ENCODE results near the gene GALK2.
"Not testable (repeated sequence)": the region's sequence is repeated elsewhere in the genome, so short reads cannot be mapped to it uniquely, and the experiment has no call there.

The GALK2 gene

DNA sequence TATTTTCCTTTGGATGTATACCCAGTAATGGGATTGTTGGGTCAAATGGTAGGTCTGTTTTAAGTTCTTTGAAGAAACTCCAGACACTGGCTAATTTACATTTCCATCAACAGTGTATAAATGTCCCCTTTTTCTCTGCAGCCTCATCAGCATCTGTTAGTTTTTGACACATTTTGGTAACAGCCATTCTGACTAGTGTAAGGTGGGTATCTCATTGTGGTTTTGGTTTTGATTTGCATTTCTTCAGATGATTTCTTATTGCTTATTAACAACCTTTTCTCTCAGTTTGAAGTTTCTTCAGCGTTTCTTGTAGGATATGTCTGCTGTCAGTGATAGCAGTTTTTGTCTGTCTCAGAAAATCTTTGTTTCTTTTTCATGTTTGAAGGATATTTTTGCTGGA lies 15.4 kb downstream of the GALK2 start:
- Histone ChIP-seq H3K4me3 (ENCODE audit: insufficient read depth, low read depth, low read length, poor library complexity, severe bottlenecking) (no peak overlapping the region), H3K9me3 (ENCODE audit: control insufficient read depth, low read length) (no peaks in the 10 kb centered on the region), H3K27ac (ENCODE audit: insufficient read depth, low read length, poor library complexity, severe bottlenecking) (no peak overlapping the region), H3K36me3 (ENCODE audit: control insufficient read depth, insufficient read depth, low read length) (no peaks in the 10 kb centered on the region), H3K27me3 (replicated peaks; ENCODE audit: control insufficient read depth, insufficient read depth, low read length, poor library complexity, severe bottlenecking) (no peaks in the 10 kb centered on the region), H3K4me1 (ENCODE audit: control insufficient read depth, insufficient read depth, low read length, poor library complexity, severe bottlenecking) (no peaks in the 10 kb centered on the region)
- DNase-seq: no peak

- Histone ChIP-seq H3K27ac (ENCODE audit: insufficient read depth, low read length, poor library complexity, severe bottlenecking) (no peak overlapping the region), H3K36me3 (ENCODE audit: control insufficient read depth, insufficient read depth, low read length) (no peaks in the 10 kb centered on the region), H3K27me3 (replicated peaks; ENCODE audit: control insufficient read depth, insufficient read depth, low read length, poor library complexity, severe bottlenecking) (no peaks in the 10 kb centered on the region), H3K9me3 (ENCODE audit: control insufficient read depth, low read length) (no peaks in the 10 kb centered on the region), H3K4me1 (ENCODE audit: control insufficient read depth, insufficient read depth, low read length, poor library complexity, severe bottlenecking) (no peaks in the 10 kb centered on the region), H3K4me3 (ENCODE audit: insufficient read depth, low read depth, low read length, poor library complexity, severe bottlenecking) (no peak overlapping the region)
- DNase-seq: no peak
Measured at GRCh38 chr15:49187549-49188245, 17.6 kb downstream of the GALK2 start.

- no peaks in the 10 kb centered on the region for H3K36me3 ChIP-seq (ENCODE audit: control insufficient read depth, insufficient read depth, low read length)
- H3K27ac ChIP-seq (ENCODE audit: insufficient read depth, low read length, poor library complexity, severe bottlenecking): no peak overlapping the region
- H3K27me3 ChIP-seq (replicated peaks; ENCODE audit: control insufficient read depth, insufficient read depth, low read length, poor library complexity, severe bottlenecking): no peaks in the 10 kb centered on the region
- no peaks in the 10 kb centered on the region for H3K4me1 ChIP-seq (ENCODE audit: control insufficient read depth, insufficient read depth, low read length, poor library complexity, severe bottlenecking)
- no peak overlapping the region for H3K4me3 ChIP-seq (ENCODE audit: insufficient read depth, low read depth, low read length, poor library complexity, severe bottlenecking)
- H3K9me3 ChIP-seq (ENCODE audit: control insufficient read depth, low read length): no peaks in the 10 kb centered on the region
- DNase-seq: no peak
Measured at GRCh38 chr15:49188933-49189332, 18.9 kb downstream of the GALK2 start.

- H3K9me3 ChIP-seq (ENCODE audit: control insufficient read depth, low read length): no peaks in the 10 kb centered on the region
Measured at GRCh38 chr15:49189631-49190030, 19.6 kb downstream of the GALK2 start.

DNA sequence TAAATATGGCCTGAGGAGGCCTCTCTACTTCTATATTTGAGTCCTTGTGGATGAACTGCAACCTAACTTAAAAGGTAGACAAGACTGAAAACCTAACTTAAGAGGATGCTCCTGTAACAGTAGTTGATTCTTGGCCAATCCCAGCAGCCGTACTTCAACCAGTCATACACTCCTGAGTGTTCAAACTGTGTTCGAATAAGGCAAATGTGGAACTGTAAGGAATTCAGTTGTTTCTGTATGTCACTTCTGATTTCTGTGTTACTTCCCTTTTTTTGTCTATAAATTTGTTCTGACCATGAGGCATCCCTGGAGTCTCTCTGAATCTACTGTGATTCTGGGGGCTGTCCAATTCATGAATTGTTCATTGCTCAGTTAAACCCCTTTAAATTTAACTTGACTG lies 20.5 kb downstream of the GALK2 start:
- H3K27ac ChIP-seq (ENCODE audit: insufficient read depth, low read length, poor library complexity, severe bottlenecking): no peak overlapping the region
- no peak overlapping the region for H3K4me3 ChIP-seq (ENCODE audit: insufficient read depth, low read depth, low read length, poor library complexity, severe bottlenecking)
- no peaks in the 10 kb centered on the region for H3K27me3 ChIP-seq (replicated peaks; ENCODE audit: control insufficient read depth, insufficient read depth, low read length, poor library complexity, severe bottlenecking)
- no peaks in the 10 kb centered on the region for H3K4me1 ChIP-seq (ENCODE audit: control insufficient read depth, insufficient read depth, low read length, poor library complexity, severe bottlenecking)
- no peaks in the 10 kb centered on the region for H3K36me3 ChIP-seq (ENCODE audit: control insufficient read depth, insufficient read depth, low read length)
- no peak for DNase-seq
- H3K9me3 ChIP-seq (ENCODE audit: control insufficient read depth, low read length): no peaks in the 10 kb centered on the region

More at GRCh38 chr15:49189631-49190030, 19.6 kb downstream of the GALK2 start:
- Histone ChIP-seq H3K36me3 (ENCODE audit: control insufficient read depth, insufficient read depth, low read length) (no peaks in the 10 kb centered on the region), H3K4me1 (ENCODE audit: control insufficient read depth, insufficient read depth, low read length, poor library complexity, severe bottlenecking) (no peaks in the 10 kb centered on the region), H3K27ac (ENCODE audit: insufficient read depth, low read length, poor library complexity, severe bottlenecking) (no peak overlapping the region), H3K4me3 (ENCODE audit: insufficient read depth, low read depth, low read length, poor library complexity, severe bottlenecking) (no peak overlapping the region), H3K27me3 (replicated peaks; ENCODE audit: control insufficient read depth, insufficient read depth, low read length, poor library complexity, severe bottlenecking) (no peaks in the 10 kb centered on the region)
- no peak for DNase-seq

DNA sequence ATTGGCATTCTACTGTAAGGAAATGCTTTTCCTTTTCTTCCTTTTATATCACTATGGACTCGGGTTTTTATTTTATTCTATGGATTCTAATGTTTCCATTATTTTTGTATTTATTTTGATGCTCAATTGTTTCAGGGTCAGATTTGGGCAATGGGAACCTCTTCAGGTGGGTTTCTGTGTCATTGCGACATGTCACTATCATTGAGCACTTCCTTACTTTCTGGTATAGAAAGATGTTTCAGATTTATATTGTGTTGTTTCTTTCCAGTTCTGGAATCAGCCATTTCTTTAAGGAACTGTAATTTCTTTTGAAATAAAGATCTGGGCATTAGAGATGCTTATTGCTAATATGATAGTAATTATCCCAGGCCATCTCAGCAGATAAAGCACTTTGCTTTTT lies 21.8 kb downstream of the GALK2 start:
- H3K9me3 ChIP-seq (ENCODE audit: control insufficient read depth, low read length): no peaks in the 10 kb centered on the region
- H3K4me3 ChIP-seq (ENCODE audit: insufficient read depth, low read depth, low read length, poor library complexity, severe bottlenecking): no peak overlapping the region
- no peaks in the 10 kb centered on the region for H3K27me3 ChIP-seq (replicated peaks; ENCODE audit: control insufficient read depth, insufficient read depth, low read length, poor library complexity, severe bottlenecking)
- no peaks in the 10 kb centered on the region for H3K4me1 ChIP-seq (ENCODE audit: control insufficient read depth, insufficient read depth, low read length, poor library complexity, severe bottlenecking)
- H3K36me3 ChIP-seq (ENCODE audit: control insufficient read depth, insufficient read depth, low read length): no peaks in the 10 kb centered on the region
- DNase-seq: no peak
- H3K27ac ChIP-seq (ENCODE audit: insufficient read depth, low read length, poor library complexity, severe bottlenecking): no peak overlapping the region

GRCh38 chr15:49196856-49197255 lies 26.8 kb downstream of the GALK2 start:
- no peaks in the 10 kb centered on the region for H3K36me3 ChIP-seq (ENCODE audit: control insufficient read depth, insufficient read depth, low read length)
- no peak overlapping the region for H3K4me3 ChIP-seq (ENCODE audit: insufficient read depth, low read depth, low read length, poor library complexity, severe bottlenecking)
- H3K27ac ChIP-seq (ENCODE audit: insufficient read depth, low read length, poor library complexity, severe bottlenecking): no peak overlapping the region
- H3K9me3 ChIP-seq (ENCODE audit: control insufficient read depth, low read length): no peaks in the 10 kb centered on the region
- no peaks in the 10 kb centered on the region for H3K4me1 ChIP-seq (ENCODE audit: control insufficient read depth, insufficient read depth, low read length, poor library complexity, severe bottlenecking)
- no peaks in the 10 kb centered on the region for H3K27me3 ChIP-seq (replicated peaks; ENCODE audit: control insufficient read depth, insufficient read depth, low read length, poor library complexity, severe bottlenecking)
- no peak for DNase-seq

DNA sequence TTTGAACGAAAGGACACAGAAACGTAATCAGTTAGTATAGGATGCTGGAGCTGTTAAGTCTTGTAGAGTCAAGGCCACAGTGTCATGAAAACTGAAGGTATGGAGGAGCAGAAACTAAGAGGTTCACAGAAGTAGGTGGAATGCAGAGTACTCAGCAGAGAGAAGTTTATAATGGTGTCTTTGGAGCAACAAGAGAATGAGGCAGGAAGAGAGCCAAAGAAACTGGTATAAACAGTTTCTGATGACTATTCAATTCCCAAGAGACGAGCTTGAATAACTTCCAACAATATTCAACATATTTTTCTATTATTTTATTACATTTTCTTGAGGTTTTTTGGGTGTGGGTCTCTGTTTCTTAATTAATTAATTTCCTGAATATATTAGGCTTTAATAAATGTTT lies 29.6 kb downstream of the GALK2 start:
- Histone ChIP-seq H3K4me1 (ENCODE audit: control insufficient read depth, insufficient read depth, low read length, poor library complexity, severe bottlenecking) (no peaks in the 10 kb centered on the region), H3K9me3 (ENCODE audit: control insufficient read depth, low read length) (no peaks in the 10 kb centered on the region), H3K4me3 (ENCODE audit: insufficient read depth, low read depth, low read length, poor library complexity, severe bottlenecking) (no peak overlapping the region), H3K27ac (ENCODE audit: insufficient read depth, low read length, poor library complexity, severe bottlenecking) (no peak overlapping the region), H3K36me3 (ENCODE audit: control insufficient read depth, insufficient read depth, low read length) (peaks cover 6% of the 10 kb centered on the region), H3K27me3 (replicated peaks; ENCODE audit: control insufficient read depth, insufficient read depth, low read length, poor library complexity, severe bottlenecking) (no peaks in the 10 kb centered on the region)
- no peak for DNase-seq

GRCh38 chr15:49200347-49200746 lies 30.3 kb downstream of the GALK2 start:
- Histone ChIP-seq H3K27me3 (replicated peaks; ENCODE audit: control insufficient read depth, insufficient read depth, low read length, poor library complexity, severe bottlenecking) (no peaks in the 10 kb centered on the region), H3K4me3 (ENCODE audit: insufficient read depth, low read depth, low read length, poor library complexity, severe bottlenecking) (no peak overlapping the region), H3K36me3 (ENCODE audit: control insufficient read depth, insufficient read depth, low read length) (peaks cover 6% of the 10 kb centered on the region), H3K9me3 (ENCODE audit: control insufficient read depth, low read length) (no peaks in the 10 kb centered on the region), H3K27ac (ENCODE audit: insufficient read depth, low read length, poor library complexity, severe bottlenecking) (no peak overlapping the region), H3K4me1 (ENCODE audit: control insufficient read depth, insufficient read depth, low read length, poor library complexity, severe bottlenecking) (no peaks in the 10 kb centered on the region)
- DNase-seq: no peak

DNA sequence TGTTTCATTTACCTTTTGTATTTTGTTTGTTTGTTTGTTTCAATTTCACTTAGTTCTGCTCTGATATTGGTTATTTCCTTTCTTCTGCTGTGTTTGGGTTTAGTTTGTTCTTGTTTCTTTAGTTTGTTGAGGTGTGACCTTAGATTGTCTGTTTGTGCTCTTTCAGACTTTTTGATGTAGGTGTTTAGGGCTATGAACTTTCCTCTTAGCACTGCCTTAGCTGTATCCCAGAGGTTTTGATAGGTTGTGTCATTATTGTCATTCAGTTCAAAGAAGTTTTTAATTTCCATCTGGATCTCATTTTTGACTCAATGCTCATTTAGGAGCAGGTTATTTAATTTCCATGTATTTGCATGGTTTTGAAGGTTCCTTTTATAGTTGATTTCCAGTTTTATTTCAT lies 38.1 kb downstream of the GALK2 start:
- not testable (repeated sequence) for H3K4me3 ChIP-seq (ENCODE audit: insufficient read depth, low read depth, low read length, poor library complexity, severe bottlenecking); H3K27me3 ChIP-seq (replicated peaks; ENCODE audit: control insufficient read depth, insufficient read depth, low read length, poor library complexity, severe bottlenecking); H3K27ac ChIP-seq (ENCODE audit: insufficient read depth, low read length, poor library complexity, severe bottlenecking); H3K9me3 ChIP-seq (ENCODE audit: control insufficient read depth, low read length); DNase-seq; H3K36me3 ChIP-seq (ENCODE audit: control insufficient read depth, insufficient read depth, low read length); H3K4me1 ChIP-seq (ENCODE audit: control insufficient read depth, insufficient read depth, low read length, poor library complexity, severe bottlenecking)

Measured in effector memory CD4-positive, alpha-beta T cell (primary cell).